HepG2 (cell line): ENCODE measurements around the gene SLA2. TPM values are rescaled to one million over a fixed set of nuclear protein-coding genes. Genes with fewer than 3 reads are reported as not detected.

ENCODE experiments used
- CBFB ChIP-seq: sonication (generic); formaldehyde crosslinking; IDR thresholded peaks from 2 replicates; pipeline ENCODE4 v1.4.0; 2020; ENCODE audit warnings: missing genetic modification reagents
- HDAC1 ChIP-seq: sonication (generic); formaldehyde crosslinking; IDR thresholded peaks from 2 replicates; pipeline ENCODE4 v1.5.1; 2020; ENCODE audit warnings: mild to moderate bottlenecking, missing genetic modification reagents
- HOXA5 ChIP-seq: sonication (generic); formaldehyde crosslinking; IDR thresholded peaks from 2 replicates; pipeline ENCODE4 v1.4.0; 2020; ENCODE audit warnings: missing genetic modification reagents
- POLR2G ChIP-seq: fragments of 200-400 bp; formaldehyde crosslinking; IDR thresholded peaks from 2 replicates; pipeline ENCODE4 v1.6.1; 2018; ENCODE audit warnings: mild to moderate bottlenecking, low read depth, low read length, moderate library complexity
- TMF1 ChIP-seq: sonication (generic); formaldehyde crosslinking; IDR thresholded peaks from 2 replicates; pipeline ENCODE4 v1.8.1; 2022; ENCODE audit warnings: low read depth, missing genetic modification reagents
- TSC22D2 ChIP-seq: sonication (generic); formaldehyde crosslinking; IDR thresholded peaks from 2 replicates; pipeline ENCODE4 v1.5.1; 2020; ENCODE audit warnings: missing genetic modification reagents, mild to moderate bottlenecking, borderline replicate concordance
- ZFP36 ChIP-seq: fragments of 150-350 bp; IDR thresholded peaks from 2 replicates; pipeline ENCODE4 v1.6.1; 2018; ENCODE audit warnings: borderline replicate concordance, low read length, low read depth; ENCODE audit not compliant: partially characterized antibody
- ZNF605 ChIP-seq: sonication (generic); formaldehyde crosslinking; IDR thresholded peaks from 2 replicates; pipeline ENCODE4 v1.8.0; 2022; ENCODE audit warnings: mild to moderate bottlenecking, missing genetic modification reagents
- ZNF776 ChIP-seq: sonication (generic); formaldehyde crosslinking; IDR thresholded peaks from 2 replicates; pipeline ENCODE4 v1.4.0; 2020; ENCODE audit warnings: mild to moderate bottlenecking, missing genetic modification reagents
- polyA plus RNA-seq, 8 experiments: library from polyadenylated mRNA; depleted of rRNA in 3 of 8; stranded (reverse) in 7 of 8; unstranded in 1 of 8; fragments of >200 nt; fragmentation: Illumina TruSeq in 4 of 8; extraction: Trizol in 4 of 8; gene quantifications; 2 replicates each; pipeline versions ENCODE4 v1.2.1 to v1.2.3, GENCODE V29; 2011 to 2016; ENCODE audit warnings: low read depth in 4 of 8, missing spikeins in 1 of 8, mixed read lengths in 1 of 8; ENCODE audit not compliant: insufficient read depth in 1 of 8
- total RNA-seq, 5 experiments: library from RNA; depleted of rRNA; stranded (reverse); fragments of >200 nt; fragmentation: Illumina TruSeq; extraction: Trizol; gene quantifications; 2 replicates each; pipeline ENCODE4 v1.2.3, GENCODE V29; 2016; ENCODE audit warnings: low read depth in 1 of 5
- TF ChIP-seq, protein P1 (sequence below): sonication (generic); formaldehyde crosslinking; conservative IDR thresholded peaks from 2 replicates; pipeline ENCODE4 v1.4.0; 2020; ENCODE audit warnings: mild to moderate bottlenecking, missing genetic modification reagents, moderate library complexity
- TF ChIP-seq, protein P2 (sequence below): sonication (generic); formaldehyde crosslinking; IDR thresholded peaks from 2 replicates; pipeline ENCODE4 v1.4.0; 2020; ENCODE audit warnings: mild to moderate bottlenecking, missing genetic modification reagents
- TF ChIP-seq, protein P3 (sequence below): sonication (generic); formaldehyde crosslinking; IDR thresholded peaks from 2 replicates; pipeline ENCODE4 v1.4.0; 2020; ENCODE audit warnings: low read depth, missing genetic modification reagents
- TF ChIP-seq, protein P4 (sequence below): sonication (generic); formaldehyde crosslinking; IDR thresholded peaks from 2 replicates; pipeline ENCODE4 v1.5.0; 2020; ENCODE audit warnings: missing genetic modification reagents
- TF ChIP-seq, protein P5 (sequence below): sonication (generic); formaldehyde crosslinking; IDR thresholded peaks from 2 replicates; pipeline ENCODE4 v1.5.0; 2020; ENCODE audit warnings: missing genetic modification reagents

SLA2 gene
- total and polyA plus RNA-seq, 2 of the 13 experiments (the other 11 are each of a cell fraction or from before 2014, with no cell fraction given), result 1.6 to 3.6 TPM

DNA sequence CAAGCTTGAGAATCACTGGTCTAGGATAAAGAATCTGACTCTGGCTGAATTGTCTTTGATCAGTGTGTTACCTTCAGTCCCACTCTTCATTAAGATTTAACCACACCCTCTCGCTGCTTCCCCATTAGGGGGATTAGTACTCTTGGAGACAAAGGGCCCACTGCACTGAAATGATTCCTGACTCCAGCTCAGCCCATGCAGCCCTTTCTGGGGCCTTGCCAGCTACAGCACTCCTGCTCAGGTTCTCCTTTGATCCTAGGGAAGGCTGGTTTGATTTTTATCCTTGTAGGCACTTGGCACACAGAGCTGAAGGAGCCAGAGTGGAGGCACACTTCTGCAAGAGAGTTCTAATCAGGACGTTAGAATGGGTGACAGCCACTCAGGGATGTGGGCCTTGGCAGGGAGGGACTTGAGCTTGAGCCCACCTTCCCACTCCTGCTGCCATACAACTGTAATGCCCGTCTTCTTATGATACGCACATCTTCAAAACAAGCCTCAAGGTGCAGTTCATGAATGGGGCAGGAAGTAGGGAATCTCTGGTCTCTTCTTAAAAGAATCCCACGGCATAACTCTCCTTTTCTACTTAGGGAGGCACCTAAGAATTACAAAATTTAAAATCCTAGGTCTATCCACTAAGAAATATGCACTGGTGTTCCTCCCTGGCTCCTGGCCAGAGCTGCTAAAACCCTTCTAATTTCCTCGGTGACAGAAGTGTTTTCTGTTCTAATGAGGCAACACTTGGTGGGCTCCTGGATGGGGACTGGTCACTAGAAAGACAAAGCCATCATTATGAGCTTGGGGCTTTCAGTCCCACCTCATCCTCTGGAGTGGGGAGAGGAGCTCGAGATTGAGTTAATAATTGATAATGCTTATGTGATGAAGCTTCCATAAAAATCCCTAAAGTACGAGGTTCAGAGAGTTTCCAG lies 1.5 kb upstream of the SLA2 start (continued):
- TF ChIP-seq, protein P1, sequence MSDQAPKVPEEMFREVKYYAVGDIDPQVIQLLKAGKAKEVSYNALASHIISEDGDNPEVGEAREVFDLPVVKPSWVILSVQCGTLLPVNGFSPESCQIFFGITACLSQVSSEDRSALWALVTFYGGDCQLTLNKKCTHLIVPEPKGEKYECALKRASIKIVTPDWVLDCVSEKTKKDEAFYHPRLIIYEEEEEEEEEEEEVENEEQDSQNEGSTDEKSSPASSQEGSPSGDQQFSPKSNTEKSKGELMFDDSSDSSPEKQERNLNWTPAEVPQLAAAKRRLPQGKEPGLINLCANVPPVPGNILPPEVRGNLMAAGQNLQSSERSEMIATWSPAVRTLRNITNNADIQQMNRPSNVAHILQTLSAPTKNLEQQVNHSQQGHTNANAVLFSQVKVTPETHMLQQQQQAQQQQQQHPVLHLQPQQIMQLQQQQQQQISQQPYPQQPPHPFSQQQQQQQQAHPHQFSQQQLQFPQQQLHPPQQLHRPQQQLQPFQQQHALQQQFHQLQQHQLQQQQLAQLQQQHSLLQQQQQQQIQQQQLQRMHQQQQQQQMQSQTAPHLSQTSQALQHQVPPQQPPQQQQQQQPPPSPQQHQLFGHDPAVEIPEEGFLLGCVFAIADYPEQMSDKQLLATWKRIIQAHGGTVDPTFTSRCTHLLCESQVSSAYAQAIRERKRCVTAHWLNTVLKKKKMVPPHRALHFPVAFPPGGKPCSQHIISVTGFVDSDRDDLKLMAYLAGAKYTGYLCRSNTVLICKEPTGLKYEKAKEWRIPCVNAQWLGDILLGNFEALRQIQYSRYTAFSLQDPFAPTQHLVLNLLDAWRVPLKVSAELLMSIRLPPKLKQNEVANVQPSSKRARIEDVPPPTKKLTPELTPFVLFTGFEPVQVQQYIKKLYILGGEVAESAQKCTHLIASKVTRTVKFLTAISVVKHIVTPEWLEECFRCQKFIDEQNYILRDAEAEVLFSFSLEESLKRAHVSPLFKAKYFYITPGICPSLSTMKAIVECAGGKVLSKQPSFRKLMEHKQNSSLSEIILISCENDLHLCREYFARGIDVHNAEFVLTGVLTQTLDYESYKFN (CRISPR knock-in tag), result peak; percentile 48; the same call in 1 of the 2 replicates
- TF ChIP-seq, protein P2, sequence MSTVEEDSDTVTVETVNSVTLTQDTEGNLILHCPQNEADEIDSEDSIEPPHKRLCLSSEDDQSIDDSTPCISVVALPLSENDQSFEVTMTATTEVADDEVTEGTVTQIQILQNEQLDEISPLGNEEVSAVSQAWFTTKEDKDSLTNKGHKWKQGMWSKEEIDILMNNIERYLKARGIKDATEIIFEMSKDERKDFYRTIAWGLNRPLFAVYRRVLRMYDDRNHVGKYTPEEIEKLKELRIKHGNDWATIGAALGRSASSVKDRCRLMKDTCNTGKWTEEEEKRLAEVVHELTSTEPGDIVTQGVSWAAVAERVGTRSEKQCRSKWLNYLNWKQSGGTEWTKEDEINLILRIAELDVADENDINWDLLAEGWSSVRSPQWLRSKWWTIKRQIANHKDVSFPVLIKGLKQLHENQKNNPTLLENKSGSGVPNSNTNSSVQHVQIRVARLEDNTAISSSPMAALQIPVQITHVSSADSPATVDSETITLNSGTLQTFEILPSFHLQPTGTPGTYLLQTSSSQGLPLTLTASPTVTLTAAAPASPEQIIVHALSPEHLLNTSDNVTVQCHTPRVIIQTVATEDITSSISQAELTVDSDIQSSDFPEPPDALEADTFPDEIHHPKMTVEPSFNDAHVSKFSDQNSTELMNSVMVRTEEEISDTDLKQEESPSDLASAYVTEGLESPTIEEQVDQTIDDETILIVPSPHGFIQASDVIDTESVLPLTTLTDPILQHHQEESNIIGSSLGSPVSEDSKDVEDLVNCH, result no peak
- TF ChIP-seq TSC22D2 (CRISPR knock-in tag), result no peak
- no peak for TF ChIP-seq HDAC1 (CRISPR knock-in tag)
- no peak for TF ChIP-seq ZNF776
- TF ChIP-seq, protein P3, sequence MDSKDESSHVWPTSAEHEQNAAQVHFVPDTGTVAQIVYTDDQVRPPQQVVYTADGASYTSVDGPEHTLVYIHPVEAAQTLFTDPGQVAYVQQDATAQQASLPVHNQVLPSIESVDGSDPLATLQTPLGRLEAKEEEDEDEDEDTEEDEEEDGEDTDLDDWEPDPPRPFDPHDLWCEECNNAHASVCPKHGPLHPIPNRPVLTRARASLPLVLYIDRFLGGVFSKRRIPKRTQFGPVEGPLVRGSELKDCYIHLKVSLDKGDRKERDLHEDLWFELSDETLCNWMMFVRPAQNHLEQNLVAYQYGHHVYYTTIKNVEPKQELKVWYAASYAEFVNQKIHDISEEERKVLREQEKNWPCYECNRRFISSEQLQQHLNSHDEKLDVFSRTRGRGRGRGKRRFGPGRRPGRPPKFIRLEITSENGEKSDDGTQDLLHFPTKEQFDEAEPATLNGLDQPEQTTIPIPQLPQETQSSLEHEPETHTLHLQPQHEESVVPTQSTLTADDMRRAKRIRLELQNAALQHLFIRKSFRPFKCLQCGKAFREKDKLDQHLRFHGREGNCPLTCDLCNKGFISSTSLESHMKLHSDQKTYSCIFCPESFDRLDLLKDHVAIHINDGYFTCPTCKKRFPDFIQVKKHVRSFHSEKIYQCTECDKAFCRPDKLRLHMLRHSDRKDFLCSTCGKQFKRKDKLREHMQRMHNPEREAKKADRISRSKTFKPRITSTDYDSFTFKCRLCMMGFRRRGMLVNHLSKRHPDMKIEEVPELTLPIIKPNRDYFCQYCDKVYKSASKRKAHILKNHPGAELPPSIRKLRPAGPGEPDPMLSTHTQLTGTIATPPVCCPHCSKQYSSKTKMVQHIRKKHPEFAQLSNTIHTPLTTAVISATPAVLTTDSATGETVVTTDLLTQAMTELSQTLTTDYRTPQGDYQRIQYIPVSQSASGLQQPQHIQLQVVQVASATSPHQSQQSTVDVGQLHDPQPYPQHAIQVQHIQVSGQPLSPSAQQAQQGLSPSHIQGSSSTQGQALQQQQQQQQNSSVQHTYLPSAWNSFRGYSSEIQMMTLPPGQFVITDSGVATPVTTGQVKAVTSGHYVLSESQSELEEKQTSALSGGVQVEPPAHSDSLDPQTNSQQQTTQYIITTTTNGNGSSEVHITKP, result no peak
- TF ChIP-seq ZFP36, result no peak
- no peak for TF ChIP-seq ZNF605
- 0 out of 2 replicates have a peak, but pooled peaks have one; percentile 51 for TF ChIP-seq POLR2G
- TF ChIP-seq, protein P4, sequence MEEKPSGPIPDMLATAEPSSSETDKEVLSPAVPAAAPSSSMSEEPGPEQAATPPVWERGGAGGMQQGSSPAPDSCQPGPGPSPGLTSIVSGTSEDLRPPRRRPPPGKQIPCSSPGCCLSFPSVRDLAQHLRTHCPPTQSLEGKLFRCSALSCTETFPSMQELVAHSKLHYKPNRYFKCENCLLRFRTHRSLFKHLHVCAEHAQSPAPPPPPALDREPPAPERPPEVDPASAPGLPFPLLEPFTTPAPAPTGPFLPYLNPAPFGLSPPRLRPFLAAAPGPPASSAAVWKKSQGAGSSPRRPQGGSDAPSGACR (CRISPR knock-in tag), result no peak
- TF ChIP-seq HOXA5 (CRISPR knock-in tag), result no peak
- TF ChIP-seq CBFB, result 0 out of 2 replicates have a peak, but pooled peaks have one; percentile 31
- TF ChIP-seq TMF1 (CRISPR knock-in tag), result no peak
- TF ChIP-seq, protein P5, sequence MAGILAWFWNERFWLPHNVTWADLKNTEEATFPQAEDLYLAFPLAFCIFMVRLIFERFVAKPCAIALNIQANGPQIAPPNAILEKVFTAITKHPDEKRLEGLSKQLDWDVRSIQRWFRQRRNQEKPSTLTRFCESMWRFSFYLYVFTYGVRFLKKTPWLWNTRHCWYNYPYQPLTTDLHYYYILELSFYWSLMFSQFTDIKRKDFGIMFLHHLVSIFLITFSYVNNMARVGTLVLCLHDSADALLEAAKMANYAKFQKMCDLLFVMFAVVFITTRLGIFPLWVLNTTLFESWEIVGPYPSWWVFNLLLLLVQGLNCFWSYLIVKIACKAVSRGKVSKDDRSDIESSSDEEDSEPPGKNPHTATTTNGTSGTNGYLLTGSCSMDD (CRISPR knock-in tag), result no peak
